NCI-H2171 (cell line): ENCODE measurements around the gene KIF26A.
"Not testable (repeated sequence)": the region's sequence is repeated elsewhere in the genome, so short reads cannot be mapped to it uniquely, and the experiment has no call there.

ENCODE experiments used
- DNase-seq: peaks from one replicate; lab custom pipeline; 2025; lab: John Stamatoyannopoulos, UW

KIF26A gene

DNA sequence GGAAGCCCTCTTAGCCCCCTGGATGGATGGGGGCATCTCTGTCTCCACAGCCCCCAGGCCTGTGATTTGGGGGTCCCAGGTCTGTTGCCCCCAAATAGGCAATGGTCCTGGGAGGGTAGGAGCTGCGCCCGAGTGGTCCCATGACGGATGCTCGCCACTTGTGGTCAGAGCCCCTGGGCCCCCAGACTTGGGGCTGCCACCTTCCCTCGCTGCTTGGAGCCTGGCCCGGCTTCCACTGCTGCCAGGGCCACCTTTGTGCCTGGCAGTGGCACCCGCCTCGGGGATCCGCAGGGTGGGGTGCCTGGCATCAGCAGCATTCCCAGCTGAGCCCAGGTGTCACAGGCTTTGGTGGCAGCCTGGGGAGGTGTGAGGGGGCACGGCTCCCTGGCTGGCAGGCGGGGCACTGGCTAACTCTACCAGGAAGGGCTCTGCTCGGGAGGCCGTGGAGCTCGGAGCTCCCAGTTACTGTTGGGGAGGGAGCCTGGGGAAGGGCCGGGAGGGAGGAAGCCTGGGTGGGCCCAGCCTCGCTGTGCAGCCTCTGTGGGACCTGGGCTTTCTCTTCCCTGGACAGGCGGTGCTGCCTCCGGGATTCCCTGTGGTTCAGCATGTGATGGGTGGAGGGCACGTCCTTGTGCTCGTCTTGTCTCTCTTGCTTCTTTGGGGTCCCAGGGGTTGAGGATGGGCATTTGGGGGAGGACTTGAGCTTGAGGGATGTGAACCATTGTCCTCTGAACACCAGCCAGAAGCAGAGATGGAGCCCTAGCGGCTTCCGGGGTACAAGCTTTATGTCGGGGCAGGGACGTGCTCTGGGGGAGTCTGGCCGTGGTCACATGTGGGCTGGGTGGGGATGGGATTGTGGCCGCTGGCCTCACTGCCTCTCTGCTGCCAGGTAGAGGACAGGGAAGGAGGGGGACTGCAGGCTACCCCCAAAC, 5.4 kb downstream of the KIF26A start:
- no peak for DNase-seq

DNA sequence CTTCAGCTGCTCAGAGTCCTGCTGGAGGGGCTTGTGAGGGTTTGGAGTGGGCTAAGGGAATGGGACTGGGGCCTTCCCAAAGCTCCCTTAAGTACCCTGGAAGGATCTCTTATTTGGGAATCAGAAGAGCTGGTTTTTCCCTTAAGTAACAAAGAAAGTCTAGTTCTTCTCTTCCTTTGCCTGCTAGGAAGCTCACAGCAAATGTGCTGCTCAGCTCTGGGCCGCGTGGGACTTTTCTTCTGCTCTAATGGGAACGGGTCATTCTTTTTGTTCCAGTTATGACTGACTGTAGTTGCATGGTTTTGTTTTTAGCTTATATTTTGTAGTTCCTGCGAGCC, 6.0 kb downstream of the KIF26A start:
- no peak for DNase-seq

- DNase-seq: no peak
These were observed 6.8 kb downstream of the KIF26A start for GRCh38 chr14:104144911-104145825.

DNA sequence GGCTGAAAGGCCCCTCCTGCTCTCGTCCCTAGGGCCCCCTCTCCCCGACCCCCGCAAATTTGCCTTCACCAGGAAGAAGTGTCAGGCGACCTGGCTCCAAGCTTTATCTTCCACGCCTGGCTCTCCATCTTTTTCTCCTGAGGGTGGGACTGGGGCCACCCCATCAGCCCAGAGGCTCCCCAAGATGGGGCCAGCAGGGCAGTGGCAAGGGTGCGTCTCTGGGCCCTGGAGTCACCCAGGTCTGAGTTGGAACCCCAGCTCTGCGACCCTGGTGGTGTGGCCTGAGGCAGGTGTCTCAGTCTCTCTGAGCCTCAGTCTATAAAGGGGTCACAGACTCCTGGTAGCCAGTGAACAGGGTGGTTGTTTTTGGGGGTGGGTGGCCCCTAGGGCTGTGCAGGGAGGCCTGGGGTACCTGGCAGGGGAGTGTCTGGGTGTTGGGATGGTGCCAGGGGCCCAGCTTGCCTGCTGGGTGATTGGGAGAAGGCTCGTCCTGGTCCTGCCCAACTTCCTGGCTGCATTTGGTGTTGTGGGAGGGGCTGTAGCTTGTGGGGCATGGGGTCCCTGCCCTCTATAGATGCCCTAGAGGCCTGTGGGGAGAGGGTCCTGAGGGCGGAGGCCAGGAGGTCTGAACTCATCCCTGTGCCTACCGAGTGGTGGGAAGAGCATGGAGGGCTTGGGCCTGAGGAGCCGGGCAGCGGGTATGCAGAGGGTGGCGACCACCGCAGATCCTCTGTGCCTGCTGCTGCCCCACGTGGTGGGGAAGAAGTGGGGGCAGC, 7.6 kb downstream of the KIF26A start:
- DNase-seq: no peak

DNA sequence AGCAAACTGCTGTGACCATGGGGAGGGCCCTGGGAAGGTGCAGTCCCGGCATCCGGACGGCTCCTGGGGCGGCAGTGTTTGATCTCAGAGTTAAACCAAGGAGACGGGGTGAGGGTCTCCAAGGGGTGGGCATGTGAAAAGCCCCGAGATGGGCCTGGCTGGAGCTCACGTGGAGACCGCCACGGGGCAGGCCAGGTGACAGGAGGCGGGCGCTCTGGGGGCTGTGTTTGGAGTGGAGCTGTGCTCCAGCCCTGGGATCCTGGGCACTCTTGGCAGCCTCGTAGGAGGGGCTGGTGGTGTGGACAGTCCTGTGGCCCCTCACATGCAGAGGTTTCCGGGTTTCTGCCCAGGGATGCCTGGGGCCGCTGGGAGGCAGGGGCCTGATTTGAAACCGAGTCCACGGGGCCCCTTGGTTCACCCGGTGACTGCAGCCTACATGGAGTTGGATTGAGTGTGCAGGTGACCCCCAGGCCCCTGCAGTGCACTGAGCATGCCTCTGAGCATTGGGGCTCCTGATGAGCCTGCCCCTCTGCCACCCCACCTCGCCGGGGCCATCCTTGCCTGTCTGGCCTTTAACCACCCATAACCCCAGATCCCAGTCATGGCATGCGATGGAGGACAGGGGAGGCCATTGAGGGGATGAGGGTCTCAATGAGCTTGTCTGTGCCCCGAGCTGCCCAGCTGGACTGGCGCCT, 8.4 kb downstream of the KIF26A start:
- DNase-seq: no peak

GRCh38 chr14:104147346-104148125, 9.1 kb downstream of the KIF26A start:
- DNase-seq: no peak

DNA sequence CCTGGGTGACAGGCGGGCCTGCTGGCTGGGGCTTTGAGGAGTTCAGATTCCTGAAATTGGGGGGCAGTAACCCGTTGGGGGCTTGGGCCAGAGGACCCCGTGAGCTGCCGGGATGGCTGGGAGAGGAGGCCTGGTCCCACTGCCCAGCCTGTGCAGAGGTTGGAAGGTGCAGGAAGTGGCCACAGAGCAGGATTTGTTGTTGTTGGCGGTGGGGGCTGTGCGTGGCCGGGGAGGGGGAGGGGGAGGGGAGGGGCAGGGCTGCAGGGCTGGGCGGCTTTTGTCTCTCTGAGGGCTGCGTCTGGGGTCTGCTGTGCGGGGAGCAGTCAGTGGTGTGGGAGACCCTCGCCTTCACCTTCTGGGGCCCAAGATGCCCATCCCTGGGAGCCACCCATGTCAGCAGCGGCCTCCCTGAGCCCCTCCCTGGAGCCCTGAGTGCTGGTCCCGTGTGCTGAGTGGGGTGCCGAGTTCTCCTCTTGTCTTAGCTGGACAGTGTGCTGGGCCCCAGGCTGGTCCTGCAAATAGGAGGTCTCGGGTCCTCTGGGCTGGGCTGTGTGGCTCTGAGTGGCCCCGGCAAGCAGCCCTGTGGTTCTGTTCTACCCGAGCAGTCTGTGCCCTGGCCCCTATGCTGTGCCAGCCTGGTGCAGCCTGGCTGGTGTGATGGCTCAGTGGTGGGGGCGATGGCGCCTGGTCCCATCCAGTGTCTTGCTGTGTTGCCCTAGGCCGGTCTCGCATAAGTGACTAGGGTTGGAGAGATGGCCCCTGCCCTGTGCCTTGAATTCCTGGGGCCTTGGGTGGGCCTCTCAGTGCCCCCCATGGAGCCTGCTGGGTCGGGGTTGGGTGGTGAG, 10.3 kb downstream of the KIF26A start:
- DNase-seq: no peak

DNA sequence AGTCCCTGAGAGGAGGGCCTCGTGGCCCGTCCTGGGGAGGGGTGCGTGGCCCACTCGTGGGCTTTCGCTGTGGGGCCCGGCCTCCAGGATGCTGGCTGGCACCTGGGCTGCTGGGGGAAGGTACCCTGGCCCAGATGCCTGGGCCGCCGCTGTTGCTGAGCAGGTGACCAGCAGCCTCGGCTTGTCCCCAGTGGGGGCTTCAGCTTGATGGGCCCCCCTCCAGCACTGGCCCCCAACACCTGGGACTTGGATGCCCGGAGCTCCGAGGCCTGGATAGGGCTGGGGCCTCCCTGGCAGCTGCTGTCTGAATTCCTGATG, 10.8 kb downstream of the KIF26A start:
- no peak for DNase-seq

DNA sequence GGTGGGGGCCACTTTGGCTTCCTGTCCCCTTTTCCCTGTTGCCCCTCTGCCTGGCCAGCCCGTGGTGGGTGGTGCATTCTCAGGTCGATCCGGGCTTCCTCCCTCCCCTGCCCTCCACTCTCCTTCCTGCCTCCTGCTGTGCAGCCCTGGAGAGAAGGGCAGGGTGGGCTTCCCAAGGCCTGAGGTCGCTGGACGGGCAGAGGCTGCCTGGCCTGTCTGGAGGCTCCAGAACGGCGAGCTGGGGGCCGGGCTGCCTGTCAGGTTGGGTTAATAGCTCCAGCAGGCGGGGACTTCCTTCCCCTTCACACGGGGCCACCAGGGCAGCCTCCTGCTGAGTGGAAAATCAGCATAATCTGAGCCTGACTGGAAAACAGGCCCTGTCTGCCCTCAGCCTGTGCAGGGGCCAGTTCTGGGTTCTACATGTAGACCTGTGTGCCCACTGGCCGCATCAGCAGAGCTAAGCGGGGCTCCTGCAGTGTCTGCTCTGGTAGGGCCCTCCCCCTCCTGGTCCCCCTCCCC, 11.3 kb downstream of the KIF26A start:
- DNase-seq: no peak

DNA sequence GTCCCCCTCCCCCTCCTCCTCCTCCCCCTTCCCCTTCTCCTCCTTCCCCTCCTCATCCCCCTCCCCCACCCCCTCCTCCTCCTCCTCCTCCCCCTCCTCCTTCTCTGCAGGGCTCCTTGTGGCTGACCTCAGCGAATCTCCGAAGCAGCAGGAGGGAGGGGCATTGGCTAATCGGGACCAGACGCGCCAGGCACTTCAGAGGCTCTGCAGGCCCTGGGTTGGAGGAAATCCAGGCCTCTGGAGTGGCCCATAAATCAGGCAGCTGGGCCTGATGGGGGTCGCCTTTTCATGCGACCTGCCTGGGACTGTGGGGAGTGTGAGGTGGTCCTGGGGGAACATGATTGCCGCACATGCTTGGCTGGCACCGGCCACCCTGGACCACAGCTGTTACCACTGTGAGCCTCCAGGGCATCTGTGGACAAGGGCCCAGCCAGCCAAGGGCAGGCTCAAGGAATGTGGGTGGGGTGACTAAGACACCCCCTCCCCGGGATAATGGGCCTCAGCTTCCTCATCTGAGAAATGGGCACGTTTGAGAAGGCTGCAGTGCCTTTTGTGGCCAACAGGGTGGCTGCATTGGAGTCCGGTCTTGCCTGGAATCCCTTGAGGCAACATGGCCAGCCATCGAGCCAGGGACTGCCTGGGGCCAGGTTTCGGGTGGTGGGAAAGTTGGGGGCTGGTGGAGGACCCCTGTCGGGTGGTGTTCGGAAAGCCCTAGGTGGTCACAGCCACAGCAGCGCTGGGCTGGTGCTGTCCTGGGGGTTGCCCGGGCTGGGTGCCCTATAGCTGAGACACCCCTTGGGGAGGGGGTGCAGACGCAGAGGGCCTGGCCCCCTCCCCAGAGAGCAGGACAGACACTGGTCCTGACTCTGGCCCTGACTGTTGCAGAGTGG, 12.0 kb downstream of the KIF26A start:
- peak; percentile 36 for DNase-seq

GRCh38 chr14:104151026-104151381, 12.6 kb downstream of the KIF26A start:
- DNase-seq: no peak

DNA sequence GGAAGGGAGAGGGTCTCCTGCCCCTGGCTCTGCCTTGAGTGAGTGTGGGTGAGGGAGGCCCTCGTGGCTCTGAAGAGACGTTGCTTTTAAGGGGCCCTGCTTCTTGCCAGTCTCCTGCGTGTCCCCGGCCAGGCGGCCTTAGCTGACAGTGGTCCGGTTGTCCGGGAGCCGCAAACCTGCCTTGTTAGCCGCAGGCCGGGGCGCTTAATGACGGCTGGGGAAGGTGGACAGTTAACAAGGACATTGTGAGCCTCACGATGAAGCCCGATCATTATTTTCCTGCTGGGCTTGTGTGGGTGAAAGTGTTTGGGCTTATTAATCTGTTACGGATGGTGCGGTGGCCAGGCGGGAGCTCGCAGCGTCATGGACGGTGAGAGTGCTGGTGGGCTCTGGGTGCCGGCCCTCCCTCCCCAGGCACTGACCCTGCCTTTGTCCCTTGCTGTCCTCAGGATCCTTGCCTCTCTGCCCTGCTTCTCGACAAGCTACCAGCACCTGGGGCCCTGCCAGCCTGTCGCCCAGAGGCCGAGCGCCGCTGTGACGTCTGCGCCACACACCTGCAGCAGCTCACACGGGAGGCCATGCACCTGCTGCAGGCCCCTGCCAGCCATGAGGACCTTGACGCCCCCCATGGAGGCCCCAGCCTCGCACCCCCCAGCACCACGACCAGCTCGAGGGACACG, 13.3 kb downstream of the KIF26A start:
- no peak for DNase-seq

GRCh38 chr14:104152246-104152575, 13.8 kb downstream of the KIF26A start:
- DNase-seq: no peak

- DNase-seq: no peak
These were observed 14.5 kb downstream of the KIF26A start for GRCh38 chr14:104152686-104153393.

GRCh38 chr14:104153394-104153755, 15.0 kb downstream of the KIF26A start:
- not testable (repeated sequence) for DNase-seq

DNA sequence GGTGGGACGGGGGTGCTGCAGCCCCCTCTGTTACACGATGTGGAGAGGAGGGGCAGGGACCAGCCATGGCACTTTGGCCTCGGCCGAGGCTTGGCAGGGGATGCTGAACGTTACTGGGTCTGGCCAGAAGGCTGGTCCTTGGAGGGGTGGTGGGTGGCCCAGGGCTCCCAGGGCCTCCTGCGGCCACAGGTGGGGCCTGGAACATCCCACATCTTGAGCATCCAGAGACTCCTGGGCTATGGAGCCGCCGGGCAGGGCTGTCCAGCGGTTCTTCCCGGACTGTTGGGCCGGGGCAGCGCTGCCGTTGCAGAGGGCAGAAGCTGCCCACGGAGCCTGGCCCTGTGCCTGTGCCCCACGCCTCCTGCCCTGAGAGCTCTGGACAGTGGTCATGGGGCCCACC, 15.9 kb downstream of the KIF26A start:
- no peak for DNase-seq

DNA sequence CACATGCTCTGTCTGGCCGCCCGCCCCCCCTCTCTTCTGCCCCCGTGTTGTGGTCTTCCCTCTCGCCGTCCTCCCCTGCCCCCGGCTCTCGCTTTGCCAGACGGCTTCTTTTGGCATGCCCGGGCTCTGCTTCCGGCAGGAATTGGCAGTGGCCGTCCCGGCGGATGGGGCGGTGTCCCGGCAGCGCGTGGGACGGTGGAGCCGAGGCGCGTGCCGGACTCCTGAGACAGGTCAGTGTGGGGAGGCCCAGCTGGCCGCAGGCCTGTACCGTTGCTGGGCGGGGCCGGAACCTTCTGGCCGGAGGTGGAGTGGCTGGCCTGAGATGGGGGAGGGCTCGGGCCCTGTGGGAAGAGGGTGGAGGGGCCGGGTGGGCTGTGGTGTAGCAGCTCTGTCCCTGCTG, 17.1 kb downstream of the KIF26A start:
- no peak for DNase-seq

DNA sequence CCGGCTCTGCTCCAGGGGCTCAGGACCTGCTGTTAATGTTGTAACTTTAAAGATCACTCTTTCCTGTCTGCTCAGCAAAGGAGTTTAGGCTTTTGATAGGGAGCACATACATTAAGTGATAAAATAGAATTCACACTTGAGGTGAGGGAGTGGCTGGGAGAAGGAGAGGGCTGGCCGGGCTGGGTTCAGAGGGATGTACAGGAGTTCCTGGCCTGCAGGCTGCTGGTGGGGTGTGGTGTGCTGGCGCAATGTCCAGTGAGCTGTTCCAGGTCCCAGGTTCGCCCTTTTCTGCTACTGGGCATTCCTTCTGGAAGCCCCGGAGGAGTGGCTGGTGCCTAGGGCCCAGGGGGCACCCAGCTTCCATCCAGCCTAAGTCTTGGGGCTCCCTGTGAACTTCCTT, 17.8 kb downstream of the KIF26A start:
- DNase-seq: no peak
